ENCODE results near the gene ZBTB12.

ZBTB12 gene

GRCh38 chr6:31850765-31851484 lies 51.0 kb downstream of the ZBTB12 start:
- TF ChIP-seq, protein P1, sequence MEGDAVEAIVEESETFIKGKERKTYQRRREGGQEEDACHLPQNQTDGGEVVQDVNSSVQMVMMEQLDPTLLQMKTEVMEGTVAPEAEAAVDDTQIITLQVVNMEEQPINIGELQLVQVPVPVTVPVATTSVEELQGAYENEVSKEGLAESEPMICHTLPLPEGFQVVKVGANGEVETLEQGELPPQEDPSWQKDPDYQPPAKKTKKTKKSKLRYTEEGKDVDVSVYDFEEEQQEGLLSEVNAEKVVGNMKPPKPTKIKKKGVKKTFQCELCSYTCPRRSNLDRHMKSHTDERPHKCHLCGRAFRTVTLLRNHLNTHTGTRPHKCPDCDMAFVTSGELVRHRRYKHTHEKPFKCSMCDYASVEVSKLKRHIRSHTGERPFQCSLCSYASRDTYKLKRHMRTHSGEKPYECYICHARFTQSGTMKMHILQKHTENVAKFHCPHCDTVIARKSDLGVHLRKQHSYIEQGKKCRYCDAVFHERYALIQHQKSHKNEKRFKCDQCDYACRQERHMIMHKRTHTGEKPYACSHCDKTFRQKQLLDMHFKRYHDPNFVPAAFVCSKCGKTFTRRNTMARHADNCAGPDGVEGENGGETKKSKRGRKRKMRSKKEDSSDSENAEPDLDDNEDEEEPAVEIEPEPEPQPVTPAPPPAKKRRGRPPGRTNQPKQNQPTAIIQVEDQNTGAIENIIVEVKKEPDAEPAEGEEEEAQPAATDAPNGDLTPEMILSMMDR (conservative IDR thresholded peaks at IDR 0.05; ENCODE audit: control insufficient read depth, insufficient read depth, low read depth, low read length) = no peak
- DNase-seq (ENCODE audit: low read depth) = no peak

More at GRCh38 chr6:31850765-31851484, 51.0 kb downstream of the ZBTB12 start:
- H3K4me3 ChIP-seq (ENCODE audit: control insufficient read depth, low read depth, low read length) = no peak overlapping the region

Data from fibroblast of mammary gland (primary cell).